ENCODE data around the gene ELOVL6. TPM values are rescaled to one million over a fixed set of nuclear protein-coding genes. Genes with fewer than 3 reads are reported as not detected.
"Not testable (repeated sequence)": the region's sequence is repeated elsewhere in the genome, so short reads cannot be mapped to it uniquely, and the experiment has no call there.

The ELOVL6 gene, protein sequence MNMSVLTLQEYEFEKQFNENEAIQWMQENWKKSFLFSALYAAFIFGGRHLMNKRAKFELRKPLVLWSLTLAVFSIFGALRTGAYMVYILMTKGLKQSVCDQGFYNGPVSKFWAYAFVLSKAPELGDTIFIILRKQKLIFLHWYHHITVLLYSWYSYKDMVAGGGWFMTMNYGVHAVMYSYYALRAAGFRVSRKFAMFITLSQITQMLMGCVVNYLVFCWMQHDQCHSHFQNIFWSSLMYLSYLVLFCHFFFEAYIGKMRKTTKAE
- total RNA-seq (10 to 100 TPM in 1 of 5 experiments, 1 to 10 TPM in 2, under 1 TPM in 2; 0.24 to 32.9 (median 2.0) TPM), polyA plus RNA-seq (under 1 TPM; 0.13 to 0.41 TPM), total RNA-seq (3.0 reads per million, percentile 16 among the genes with 10 or more reads in this experiment)

GRCh38 chr4:110198435-110199416 is at the start of gene ELOVL6:
Gene ELOVL6, minus strand, starts transcription at chr4:110198615. Its CDS starts 280 bp downstream, at chr4:110198335.
- CTCF ChIA-PET = interaction anchor here (0.7 kb wide), 1 partner anchor 29 kb away, joined by 4 read pairs; no protein-coding TSS in a partner anchor
- H3K27me3 ChIP-seq (ENCODE audit: control insufficient read depth in 2 of 2, insufficient read depth in 2 of 2, low read length in 2 of 2) = no peaks in the 10 kb centered on the region
- DNase-seq (peak; percentile 4 to 44 (median 21)), ATAC-seq (peak; percentile 6)
- H3K4me1 Mint-ChIP-seq = peaks cover 16 to 34% (median 24%) of the 10 kb centered on the region in 7 donors
- peak within 1 kb of the TSS; percentile 92 to 100 (median 98) for H3K4me3 Mint-ChIP-seq
- intact Hi-C loops (cut with micrococcal nuclease) = loop anchor here (1.0 to 10.0 kb wide), 11 partner anchors 13 to 1576 kb away; partner anchors contain the start of genes CASP6 (in 1 of the 2), MCUB (in 1 of the 2), OSTC (in 1 of the 2) and RPL34 (in 1 of the 2)
- peak within 1 kb of the TSS; percentile 81 to 99 (median 90) for H3K27ac Mint-ChIP-seq
- H3K4me3 ChIP-seq (ENCODE audit: low read length) = peak within 1 kb of the TSS; percentile 97
- peaks cover 0 to 3% (median 0%) of the 10 kb centered on the region in 5 donors for H3K27me3 Mint-ChIP-seq
- H3K9me3 Mint-ChIP-seq = peaks cover 0 to 1% (median 0%) of the 10 kb centered on the region in 11 donors
- H3K9me3 ChIP-seq (ENCODE audit: control insufficient read depth in 2 of 3, low read length in 3 of 3) = no peaks in the 10 kb centered on the region
- H3K27ac ChIP-seq (ENCODE audit: low read depth, low read length) = peak within 1 kb of the TSS; percentile 79
- H3K36me3 Mint-ChIP-seq = peaks cover 0 to 4% (median 0%) of the 10 kb centered on the region in 5 donors
- H3K4me1 ChIP-seq (ENCODE audit: control insufficient read depth in 2 of 2, insufficient read depth in 2 of 2, low read length in 2 of 2) = peaks cover 0 to 9% of the 10 kb centered on the region in 2 donors
- POLR2A ChIA-PET = interaction anchor here (1.9 to 2.6 kb wide), 2 partner anchors 14 to 34 kb away, joined by 6 to 31 read pairs; no protein-coding TSS in a partner anchor
- peaks cover 0 to 9% (median 0%) of the 10 kb centered on the region in 3 experiments for H3K36me3 ChIP-seq (ENCODE audit: control insufficient read depth in 2 of 3, insufficient read depth in 3 of 3, low read length in 3 of 3)

- peaks cover 0 to 32% (median 5%) of the 10 kb centered on the region in 5 donors for H3K27me3 Mint-ChIP-seq
- intact Hi-C loops (cut with micrococcal nuclease) = no loop called here
- no peaks in the 10 kb centered on the region for H3K36me3 Mint-ChIP-seq
- no peak overlapping the region for H3K4me3 ChIP-seq (ENCODE audit: low read length)
- H3K9me3 Mint-ChIP-seq = no peaks in the 10 kb centered on the region
- H3K4me1 Mint-ChIP-seq = no peaks in the 10 kb centered on the region
- no peaks in the 10 kb centered on the region for H3K4me1 ChIP-seq (ENCODE audit: control insufficient read depth in 2 of 2, insufficient read depth in 2 of 2, low read length in 2 of 2)
- H3K27ac Mint-ChIP-seq = no peak overlapping the region
- ChIA-PET CTCF (no interaction called here), POLR2A (no interaction called here)
- no peak for DNase-seq
- H3K9me3 ChIP-seq (ENCODE audit: control insufficient read depth in 2 of 3, low read length in 3 of 3) = no peaks in the 10 kb centered on the region
- H3K27ac ChIP-seq (ENCODE audit: low read depth, low read length) = no peak overlapping the region
- no peak for ATAC-seq
- no peaks in the 10 kb centered on the region for H3K27me3 ChIP-seq (ENCODE audit: control insufficient read depth in 2 of 2, insufficient read depth in 2 of 2, low read length in 2 of 2)
- H3K36me3 ChIP-seq (ENCODE audit: control insufficient read depth in 2 of 3, insufficient read depth in 3 of 3, low read length in 3 of 3) = no peaks in the 10 kb centered on the region
- no peak overlapping the region for H3K4me3 Mint-ChIP-seq
Measured at GRCh38 chr4:110248100-110248499, 49.7 kb upstream of the ELOVL6 start.

DNA sequence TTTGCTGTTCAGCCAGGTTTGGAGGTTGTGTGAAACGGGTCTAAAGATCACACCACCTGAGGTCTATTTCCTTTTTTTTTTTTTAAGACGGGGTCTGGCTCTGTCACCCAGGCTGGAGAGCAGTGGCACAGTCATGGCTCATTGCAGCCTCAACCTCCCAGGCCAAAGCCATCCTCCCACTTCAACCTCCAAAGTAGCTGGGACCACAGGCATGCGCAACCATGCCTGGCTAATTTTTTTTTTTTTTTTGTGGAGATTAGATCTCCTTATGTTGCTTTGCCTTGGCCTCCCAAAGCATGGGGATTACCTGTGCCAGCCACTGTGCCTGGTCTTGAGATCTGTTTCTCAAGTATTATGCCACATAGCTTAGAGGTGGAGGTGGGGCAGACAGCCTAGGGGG is 49.2 kb upstream of the ELOVL6 start:
- H3K27ac Mint-ChIP-seq = no peak overlapping the region
- H3K9me3 Mint-ChIP-seq = no peaks in the 10 kb centered on the region
- ATAC-seq (no peak), DNase-seq (no peak)
- POLR2A ChIA-PET = no interaction called here
- no peak overlapping the region for H3K4me3 Mint-ChIP-seq
- H3K36me3 Mint-ChIP-seq = no peaks in the 10 kb centered on the region
- Histone ChIP-seq H3K27me3 (ENCODE audit: control insufficient read depth in 2 of 2, insufficient read depth in 2 of 2, low read length in 2 of 2) (no peaks in the 10 kb centered on the region), H3K4me1 (ENCODE audit: control insufficient read depth in 2 of 2, insufficient read depth in 2 of 2, low read length in 2 of 2) (no peaks in the 10 kb centered on the region), H3K9me3 (ENCODE audit: control insufficient read depth in 2 of 3, low read length in 3 of 3) (no peaks in the 10 kb centered on the region), H3K36me3 (ENCODE audit: control insufficient read depth in 2 of 3, insufficient read depth in 3 of 3, low read length in 3 of 3) (no peaks in the 10 kb centered on the region), H3K4me3 (ENCODE audit: low read length) (no peak overlapping the region), H3K27ac (ENCODE audit: low read depth, low read length) (no peak overlapping the region)
- CTCF ChIA-PET = interaction anchor here (0.8 kb wide), 1 partner anchor 198 kb away, joined by 4 read pairs; no protein-coding TSS in a partner anchor
- intact Hi-C loops (cut with micrococcal nuclease) = no loop called here
- H3K27me3 Mint-ChIP-seq = peaks cover 0 to 32% (median 5%) of the 10 kb centered on the region in 5 donors
- H3K4me1 Mint-ChIP-seq = no peaks in the 10 kb centered on the region

DNA sequence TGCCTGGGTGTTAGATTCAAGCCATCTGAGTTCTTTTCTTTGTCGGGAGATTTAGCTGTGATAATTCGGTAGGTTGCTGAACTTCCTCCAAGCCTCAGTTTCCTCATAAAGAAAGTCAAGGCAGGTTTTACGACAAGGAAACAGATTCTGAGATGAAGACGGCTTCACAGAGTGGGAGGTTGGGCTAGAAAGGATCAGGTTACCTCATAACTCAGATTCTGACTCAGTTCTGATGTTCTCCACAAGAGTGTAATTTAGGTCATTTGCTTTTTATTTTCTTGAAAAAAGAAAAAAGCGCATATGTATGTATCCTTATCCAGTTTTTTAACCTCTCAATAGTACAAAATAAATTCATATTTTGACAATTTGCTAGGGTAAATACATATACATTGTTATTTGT is 47.2 kb upstream of the ELOVL6 start:
- no peak for DNase-seq
- ATAC-seq = no peak
- Histone ChIP-seq H3K4me3 (ENCODE audit: low read length) (no peak overlapping the region), H3K4me1 (ENCODE audit: control insufficient read depth in 2 of 2, insufficient read depth in 2 of 2, low read length in 2 of 2) (no peaks in the 10 kb centered on the region), H3K27ac (ENCODE audit: low read depth, low read length) (no peak overlapping the region), H3K27me3 (ENCODE audit: control insufficient read depth in 2 of 2, insufficient read depth in 2 of 2, low read length in 2 of 2) (no peaks in the 10 kb centered on the region), H3K9me3 (ENCODE audit: control insufficient read depth in 2 of 3, low read length in 3 of 3) (no peaks in the 10 kb centered on the region), H3K36me3 (ENCODE audit: control insufficient read depth in 2 of 3, insufficient read depth in 3 of 3, low read length in 3 of 3) (no peaks in the 10 kb centered on the region)
- Mint-ChIP-seq H3K27ac (no peak overlapping the region), H3K4me1 (no peaks in the 10 kb centered on the region), H3K9me3 (peaks cover 0 to 1% (median 0%) of the 10 kb centered on the region in 11 donors), H3K4me3 (no peak overlapping the region), H3K36me3 (no peaks in the 10 kb centered on the region), H3K27me3 (peaks cover 0 to 26% (median 11%) of the 10 kb centered on the region in 5 donors)
- intact Hi-C loops (cut with micrococcal nuclease) = no loop called here
- ChIA-PET CTCF (interaction anchor here (0.6 to 1.2 kb wide), 2 partner anchors 18 to 196 kb away, joined by 3 read pairs; no protein-coding TSS in a partner anchor), POLR2A (no interaction called here)

GRCh38 chr4:110236324-110236723 is 37.9 kb upstream of the ELOVL6 start:
- no peaks in the 10 kb centered on the region for H3K27me3 ChIP-seq (ENCODE audit: control insufficient read depth in 2 of 2, insufficient read depth in 2 of 2, low read length in 2 of 2)
- no peaks in the 10 kb centered on the region for H3K36me3 ChIP-seq (ENCODE audit: control insufficient read depth in 2 of 3, insufficient read depth in 3 of 3, low read length in 3 of 3)
- H3K27ac ChIP-seq (ENCODE audit: low read depth, low read length) = no peak overlapping the region
- Mint-ChIP-seq H3K9me3 (peaks cover 0 to 6% (median 0%) of the 10 kb centered on the region in 11 donors), H3K4me1 (no peaks in the 10 kb centered on the region), H3K4me3 (no peak overlapping the region), H3K27ac (no peak overlapping the region), H3K36me3 (no peaks in the 10 kb centered on the region), H3K27me3 (peaks cover 3 to 22% (median 15%) of the 10 kb centered on the region in 5 donors)
- no peak overlapping the region for H3K4me3 ChIP-seq (ENCODE audit: low read length)
- intact Hi-C loops (cut with micrococcal nuclease) = no loop called here
- DNase-seq = no peak
- ChIA-PET CTCF (no interaction called here), POLR2A (no interaction called here)
- no peaks in the 10 kb centered on the region for H3K9me3 ChIP-seq (ENCODE audit: control insufficient read depth in 2 of 3, low read length in 3 of 3)
- no peak for ATAC-seq
- H3K4me1 ChIP-seq (ENCODE audit: control insufficient read depth in 2 of 2, insufficient read depth in 2 of 2, low read length in 2 of 2) = no peaks in the 10 kb centered on the region

GRCh38 chr4:110233581-110233980 is 35.2 kb upstream of the ELOVL6 start:
- POLR2A ChIA-PET; H3K27me3 ChIP-seq (ENCODE audit: control insufficient read depth in 2 of 2, insufficient read depth in 2 of 2, low read length in 2 of 2); H3K4me3 Mint-ChIP-seq; H3K27ac Mint-ChIP-seq; H3K4me1 Mint-ChIP-seq; H3K4me1 ChIP-seq (ENCODE audit: control insufficient read depth in 2 of 2, insufficient read depth in 2 of 2, low read length in 2 of 2); ATAC-seq; H3K36me3 ChIP-seq (ENCODE audit: control insufficient read depth in 2 of 3, insufficient read depth in 3 of 3, low read length in 3 of 3); intact Hi-C loops (cut with micrococcal nuclease); H3K9me3 ChIP-seq (ENCODE audit: control insufficient read depth in 2 of 3, low read length in 3 of 3); H3K9me3 Mint-ChIP-seq; CTCF ChIA-PET; H3K27ac ChIP-seq (ENCODE audit: low read depth, low read length); H3K36me3 Mint-ChIP-seq; H3K4me3 ChIP-seq (ENCODE audit: low read length); DNase-seq: not testable (repeated sequence)
- H3K27me3 Mint-ChIP-seq = peaks cover 0 to 13% (median 7%) of the 10 kb centered on the region in 5 donors

All from naive thymus-derived CD4-positive, alpha-beta T cell (primary cell).